SKM-1 treated with dmso at 0.1 percent for 144 hours (cell line): ENCODE measurements around the gene GJA8.
"Not testable (repeated sequence)": the region's sequence is repeated elsewhere in the genome, so short reads cannot be mapped to it uniquely, and the experiment has no call there.

ENCODE experiments used
- DNase-seq: peaks from one replicate; lab custom pipeline; 2025; ENCODE audit not compliant: unreplicated experiment; lab: John Stamatoyannopoulos, UW

The GJA8 gene

GRCh38 chr1:147927215-147927614 lies 24.6 kb downstream of the GJA8 start:
- DNase-seq = not testable (repeated sequence)

DNA sequence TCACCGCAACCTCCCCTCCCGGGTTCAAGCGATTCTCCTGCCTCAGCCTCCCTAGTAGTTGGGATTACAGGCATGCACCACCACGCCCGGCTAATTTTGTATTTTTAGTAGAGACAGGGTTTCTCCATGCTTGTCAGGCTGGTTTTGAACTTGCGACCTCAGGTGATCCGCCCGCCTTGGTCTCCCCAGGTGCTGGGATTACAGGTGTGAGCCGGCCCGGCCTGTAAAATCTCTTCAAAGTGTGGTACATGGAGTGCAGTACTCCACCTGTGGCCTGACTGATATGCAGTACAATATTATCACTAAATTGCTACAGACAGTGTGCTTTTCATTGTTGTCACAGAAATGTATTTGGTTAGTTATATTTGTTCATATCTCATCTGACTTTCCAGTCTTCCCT lies 25.1 kb downstream of the GJA8 start:
- DNase-seq = not testable (repeated sequence)

DNA sequence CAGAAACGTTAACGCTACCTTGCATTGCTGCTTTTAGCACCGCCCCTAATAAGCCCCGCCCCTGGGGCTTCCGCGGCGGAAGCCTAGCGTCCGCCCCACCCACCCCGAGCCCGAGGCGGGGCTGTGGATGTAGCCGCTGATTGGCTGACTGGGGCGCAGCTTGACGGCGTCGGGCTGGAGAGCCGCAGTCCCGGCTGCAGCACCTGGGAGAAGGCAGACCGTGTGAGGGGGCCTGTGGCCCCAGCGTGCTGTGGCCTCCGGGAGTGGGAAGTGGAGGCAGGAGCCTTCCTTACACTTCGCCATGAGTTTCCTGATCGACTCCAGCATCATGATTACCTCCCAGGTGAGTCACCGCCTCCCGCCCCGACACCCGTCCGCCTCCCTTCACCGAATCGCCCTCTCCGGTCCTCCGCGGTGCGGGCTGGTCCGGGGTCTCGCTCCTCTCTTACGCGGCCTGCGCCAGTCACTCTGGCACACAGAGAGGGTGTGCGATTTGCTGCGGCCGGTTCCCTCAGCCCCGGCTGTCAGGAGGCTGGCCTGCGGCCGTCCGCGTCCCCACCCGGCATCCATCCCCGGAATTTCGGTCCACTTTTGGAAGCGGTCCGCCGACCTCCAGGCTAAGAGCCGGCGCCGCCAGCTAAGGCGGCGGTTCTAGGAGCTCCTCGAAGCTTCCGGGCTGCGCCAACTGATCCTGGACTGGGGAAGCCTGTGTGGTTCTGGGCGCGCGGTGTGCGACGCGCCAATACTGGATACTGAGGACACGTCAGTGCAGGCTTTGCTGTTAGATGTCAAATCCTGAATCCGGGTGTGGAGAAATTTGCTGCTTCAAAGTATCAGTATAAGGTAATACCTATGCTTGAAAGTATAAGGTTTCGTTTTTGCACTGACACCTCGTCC lies 25.9 kb downstream of the GJA8 start, which contains the start of gene GPR89B:
TSS of gene GPR89B (plus strand) at position 185 of the 897 bp plus-strand sequence. CDS start at position 302, 117 bp downstream.
- peak; percentile 89 for DNase-seq

GRCh38 chr1:147931137-147931536 lies 28.5 kb downstream of the GJA8 start:
- DNase-seq = not testable (repeated sequence)

GRCh38 chr1:147935296-147935695 lies 32.7 kb downstream of the GJA8 start:
- not testable (repeated sequence) for DNase-seq

DNA sequence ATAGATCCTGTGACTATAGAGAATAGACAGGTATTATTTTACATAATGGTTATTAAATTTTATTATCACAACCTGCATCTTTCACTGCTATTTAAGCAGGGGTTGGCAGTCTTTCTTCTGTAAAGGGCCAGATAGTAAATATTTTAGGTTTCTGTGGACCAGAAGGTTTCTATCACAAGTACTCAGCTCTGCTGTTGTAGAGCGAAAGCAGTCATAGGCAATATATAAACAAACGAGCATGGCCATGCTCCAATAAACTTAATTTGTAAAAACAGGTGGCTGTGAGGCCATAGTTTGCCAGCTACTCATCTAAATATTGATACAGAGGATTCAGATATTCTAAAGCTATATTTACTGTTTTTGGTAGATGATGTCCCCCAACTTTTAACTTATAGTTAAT lies 37.9 kb downstream of the GJA8 start:
- not testable (repeated sequence) for DNase-seq

- not testable (repeated sequence) for DNase-seq
Observed at GRCh38 chr1:147942563-147942962, 40.0 kb downstream of the GJA8 start.

GRCh38 chr1:147949517-147949916 lies 46.9 kb downstream of the GJA8 start:
- not testable (repeated sequence) for DNase-seq
